Stimulated activated CD4-positive, alpha-beta T cell treated with anti-CD3 and anti-CD28 coated beads, TNF-alpha, amount 100 ng/mL, for 4 hours (primary cell): ENCODE measurements around the gene PPP3CA.
A peak's percentile ranks its signal among the peaks of the same experiment; 100 is the strongest.
"Not testable (repeated sequence)": the region's sequence is repeated elsewhere in the genome, so short reads cannot be mapped to it uniquely, and the experiment has no call there.

Experiments
- DNase-seq, 3 experiments: peaks; one replicate each; pipeline ENCODE4 v3.0.0-alpha.2; 2020; ENCODE audit warnings: low read depth in 3 of 3

The PPP3CA gene

GRCh38 chr4:101217353-101218031 is 129.8 kb downstream of the PPP3CA start:
- DNase-seq, result no peak

GRCh38 chr4:101211146-101211553 is 136.2 kb downstream of the PPP3CA start:
- no peak for DNase-seq

- no peak for DNase-seq
Observed at GRCh38 chr4:101210331-101210730, 137.0 kb downstream of the PPP3CA start.

- no peak for DNase-seq
Observed at GRCh38 chr4:101208171-101208570, 139.2 kb downstream of the PPP3CA start.

GRCh38 chr4:101205916-101206315 is 141.4 kb downstream of the PPP3CA start:
- peak in 1 of 3 experiments; percentile 21 for DNase-seq

GRCh38 chr4:101201421-101201820 is 145.9 kb downstream of the PPP3CA start:
- no peak for DNase-seq

GRCh38 chr4:101200561-101200960 is 146.8 kb downstream of the PPP3CA start:
- DNase-seq, result no peak

GRCh38 chr4:101199507-101200285 is 147.6 kb downstream of the PPP3CA start:
- no peak for DNase-seq

- no peak for DNase-seq
Observed at GRCh38 chr4:101198682-101199339, 148.5 kb downstream of the PPP3CA start.

- DNase-seq, result no peak
Observed at GRCh38 chr4:101197350-101197749, 150.0 kb downstream of the PPP3CA start.

- no peak for DNase-seq
Observed at GRCh38 chr4:101192244-101192643, 155.1 kb downstream of the PPP3CA start.

GRCh38 chr4:101191302-101192098 is 155.8 kb downstream of the PPP3CA start:
- no peak for DNase-seq

- DNase-seq, result no peak
Observed at GRCh38 chr4:101190751-101191150, 156.6 kb downstream of the PPP3CA start.

- no peak for DNase-seq
Observed at GRCh38 chr4:101188906-101189305, 158.4 kb downstream of the PPP3CA start.

- DNase-seq, result no peak
Observed at GRCh38 chr4:101187841-101188240, 159.5 kb downstream of the PPP3CA start.

- DNase-seq, result no peak
Observed at GRCh38 chr4:101186567-101187184, 160.7 kb downstream of the PPP3CA start.

- no peak for DNase-seq
Observed at GRCh38 chr4:101184668-101185067, 162.7 kb downstream of the PPP3CA start.

- no peak for DNase-seq
Observed at GRCh38 chr4:101183666-101184373, 163.5 kb downstream of the PPP3CA start.

- DNase-seq, result no peak
Observed at GRCh38 chr4:101183221-101183620, 164.1 kb downstream of the PPP3CA start.

GRCh38 chr4:101182688-101183087 is 164.6 kb downstream of the PPP3CA start:
- not testable (repeated sequence) for DNase-seq

GRCh38 chr4:101178731-101179130 is 168.6 kb downstream of the PPP3CA start:
- DNase-seq, result no peak
